ENCODE measurements around the gene ZNF48. TPM values are rescaled to one million over a fixed set of nuclear protein-coding genes. Genes with fewer than 3 reads are reported as not detected.

The ZNF48 gene
- total RNA-seq, 1 donor: 10.9 TPM

DNA sequence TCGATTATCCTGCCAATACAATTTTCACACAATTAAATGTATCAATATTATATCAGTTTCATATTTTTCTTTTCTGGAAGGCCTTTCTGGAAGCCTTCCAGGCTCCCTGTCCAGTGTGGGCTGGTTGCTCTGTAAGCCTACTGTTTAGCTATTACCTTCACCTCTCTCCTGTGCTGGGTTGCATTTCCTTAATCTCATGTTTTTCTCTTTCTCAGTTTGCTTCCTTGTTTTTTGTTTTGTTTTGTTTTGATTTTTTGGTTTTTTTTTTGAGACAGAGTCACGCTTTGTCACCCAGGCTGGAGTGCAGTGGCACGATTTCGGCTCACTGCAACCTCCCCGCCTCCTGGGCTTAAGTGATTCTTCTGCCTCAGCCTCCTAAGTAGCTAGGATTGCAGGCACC, 43.6 kb downstream of the ZNF48 start:
- Histone ChIP-seq H3K27me3 (ENCODE audit: insufficient read depth, low read length) (no peaks in the 10 kb centered on the region), H2AFZ (ENCODE audit: low read length) (no peak overlapping the region), H3K9me3 (ENCODE audit: low read depth, low read length) (no peaks in the 10 kb centered on the region), H3K4me1 (ENCODE audit: insufficient read depth, low read length) (no peaks in the 10 kb centered on the region), H4K20me1 (ENCODE audit: insufficient read depth, low read length) (no peaks in the 10 kb centered on the region), H3K4me3 (ENCODE audit: insufficient read depth, low read length) (no peak overlapping the region), H3K4me2 (ENCODE audit: insufficient read depth, low read length) (no peak overlapping the region), H3K79me2 (ENCODE audit: insufficient read depth, low read length) (no peaks in the 10 kb centered on the region), H3K27ac (ENCODE audit: low read depth, low read length) (no peak overlapping the region), H3K36me3 (ENCODE audit: insufficient read depth, low read length) (peaks cover 4% of the 10 kb centered on the region)
- DNase-seq (ENCODE audit: insufficient read length, low spot score, missing footprints): no peak
- TF ChIP-seq, protein P1, sequence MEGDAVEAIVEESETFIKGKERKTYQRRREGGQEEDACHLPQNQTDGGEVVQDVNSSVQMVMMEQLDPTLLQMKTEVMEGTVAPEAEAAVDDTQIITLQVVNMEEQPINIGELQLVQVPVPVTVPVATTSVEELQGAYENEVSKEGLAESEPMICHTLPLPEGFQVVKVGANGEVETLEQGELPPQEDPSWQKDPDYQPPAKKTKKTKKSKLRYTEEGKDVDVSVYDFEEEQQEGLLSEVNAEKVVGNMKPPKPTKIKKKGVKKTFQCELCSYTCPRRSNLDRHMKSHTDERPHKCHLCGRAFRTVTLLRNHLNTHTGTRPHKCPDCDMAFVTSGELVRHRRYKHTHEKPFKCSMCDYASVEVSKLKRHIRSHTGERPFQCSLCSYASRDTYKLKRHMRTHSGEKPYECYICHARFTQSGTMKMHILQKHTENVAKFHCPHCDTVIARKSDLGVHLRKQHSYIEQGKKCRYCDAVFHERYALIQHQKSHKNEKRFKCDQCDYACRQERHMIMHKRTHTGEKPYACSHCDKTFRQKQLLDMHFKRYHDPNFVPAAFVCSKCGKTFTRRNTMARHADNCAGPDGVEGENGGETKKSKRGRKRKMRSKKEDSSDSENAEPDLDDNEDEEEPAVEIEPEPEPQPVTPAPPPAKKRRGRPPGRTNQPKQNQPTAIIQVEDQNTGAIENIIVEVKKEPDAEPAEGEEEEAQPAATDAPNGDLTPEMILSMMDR (IDR thresholded peaks at IDR 0.05; ENCODE audit: extremely low read depth, low read depth, low read length): no peak

DNA sequence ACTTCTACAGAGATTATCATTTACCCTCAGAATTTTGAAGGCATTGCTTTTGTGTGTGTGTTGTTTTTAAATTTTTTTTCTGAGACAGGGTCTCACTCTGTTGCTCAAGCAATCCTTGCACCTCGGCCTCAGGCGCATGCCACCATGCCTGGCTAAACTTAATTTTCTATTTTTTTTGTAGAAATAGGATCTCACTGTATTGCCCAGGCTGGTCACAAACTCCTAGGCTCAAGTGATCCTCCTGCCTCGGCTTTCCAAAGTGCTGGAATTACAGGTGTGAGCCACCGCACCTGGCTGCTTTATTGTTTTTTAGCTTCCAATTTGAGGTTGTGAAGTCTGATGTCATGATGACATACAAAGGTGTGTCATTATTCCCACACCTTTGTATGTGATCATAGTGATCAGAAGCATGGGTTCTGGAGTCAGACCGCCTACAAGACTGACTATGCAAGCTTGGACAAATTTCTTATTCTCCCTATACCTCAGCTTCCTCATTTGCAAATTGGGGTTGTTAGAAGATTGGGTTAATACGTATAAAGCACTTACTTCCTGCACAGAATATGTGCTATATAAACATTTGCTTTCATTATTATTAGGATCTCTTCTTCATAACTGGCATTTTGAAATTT, 44.6 kb downstream of the ZNF48 start:
- H3K27me3 ChIP-seq (ENCODE audit: insufficient read depth, low read length): no peaks in the 10 kb centered on the region
- no peaks in the 10 kb centered on the region for H3K9me3 ChIP-seq (ENCODE audit: low read depth, low read length)
- peaks cover 9% of the 10 kb centered on the region for H3K79me2 ChIP-seq (ENCODE audit: insufficient read depth, low read length)
- TF ChIP-seq, protein P1 (IDR thresholded peaks at IDR 0.05; ENCODE audit: extremely low read depth, low read depth, low read length): no peak
- peaks cover 8% of the 10 kb centered on the region for H4K20me1 ChIP-seq (ENCODE audit: insufficient read depth, low read length)
- H2AFZ ChIP-seq (ENCODE audit: low read length): no peak overlapping the region
- no peak for DNase-seq (ENCODE audit: insufficient read length, low spot score, missing footprints)
- no peak overlapping the region for H3K4me2 ChIP-seq (ENCODE audit: insufficient read depth, low read length)
- no peak overlapping the region for H3K27ac ChIP-seq (ENCODE audit: low read depth, low read length)
- no peak overlapping the region for H3K4me3 ChIP-seq (ENCODE audit: insufficient read depth, low read length)
- H3K4me1 ChIP-seq (ENCODE audit: insufficient read depth, low read length): peaks cover 6% of the 10 kb centered on the region
- peaks cover 12% of the 10 kb centered on the region for H3K36me3 ChIP-seq (ENCODE audit: insufficient read depth, low read length)

DNA sequence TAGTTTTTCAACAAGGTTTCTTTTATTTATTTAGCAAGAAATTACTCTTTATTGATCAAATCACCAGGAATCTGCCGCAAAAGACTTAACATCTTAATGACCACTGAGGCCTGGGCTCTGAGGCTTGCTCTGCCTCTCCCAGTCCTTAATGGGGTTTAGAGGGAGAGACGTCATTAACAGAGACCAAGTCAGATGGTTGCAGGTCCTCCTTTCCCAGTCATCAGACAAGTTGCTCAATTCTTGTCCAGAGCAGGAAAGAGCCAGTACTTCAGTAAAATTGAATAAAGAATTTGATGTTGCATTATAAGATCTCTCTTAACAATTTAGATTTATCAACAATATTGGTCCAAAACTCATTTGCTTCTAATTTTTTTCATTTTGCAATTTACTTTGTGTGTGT, 48.4 kb downstream of the ZNF48 start:
- Histone ChIP-seq H3K27me3 (ENCODE audit: insufficient read depth, low read length) (no peaks in the 10 kb centered on the region), H3K9me3 (ENCODE audit: low read depth, low read length) (no peaks in the 10 kb centered on the region), H3K4me1 (ENCODE audit: insufficient read depth, low read length) (peaks cover 14% of the 10 kb centered on the region), H4K20me1 (ENCODE audit: insufficient read depth, low read length) (peaks cover 10% of the 10 kb centered on the region), H2AFZ (ENCODE audit: low read length) (no peak overlapping the region), H3K79me2 (ENCODE audit: insufficient read depth, low read length) (peaks cover 16% of the 10 kb centered on the region), H3K4me3 (ENCODE audit: insufficient read depth, low read length) (no peak overlapping the region), H3K27ac (ENCODE audit: low read depth, low read length) (no peak overlapping the region), H3K36me3 (ENCODE audit: insufficient read depth, low read length) (peaks cover 12% of the 10 kb centered on the region), H3K4me2 (ENCODE audit: insufficient read depth, low read length) (no peak overlapping the region)
- TF ChIP-seq, protein P1 (IDR thresholded peaks at IDR 0.05; ENCODE audit: extremely low read depth, low read depth, low read length): no peak
- no peak for DNase-seq (ENCODE audit: insufficient read length, low spot score, missing footprints)

DNA sequence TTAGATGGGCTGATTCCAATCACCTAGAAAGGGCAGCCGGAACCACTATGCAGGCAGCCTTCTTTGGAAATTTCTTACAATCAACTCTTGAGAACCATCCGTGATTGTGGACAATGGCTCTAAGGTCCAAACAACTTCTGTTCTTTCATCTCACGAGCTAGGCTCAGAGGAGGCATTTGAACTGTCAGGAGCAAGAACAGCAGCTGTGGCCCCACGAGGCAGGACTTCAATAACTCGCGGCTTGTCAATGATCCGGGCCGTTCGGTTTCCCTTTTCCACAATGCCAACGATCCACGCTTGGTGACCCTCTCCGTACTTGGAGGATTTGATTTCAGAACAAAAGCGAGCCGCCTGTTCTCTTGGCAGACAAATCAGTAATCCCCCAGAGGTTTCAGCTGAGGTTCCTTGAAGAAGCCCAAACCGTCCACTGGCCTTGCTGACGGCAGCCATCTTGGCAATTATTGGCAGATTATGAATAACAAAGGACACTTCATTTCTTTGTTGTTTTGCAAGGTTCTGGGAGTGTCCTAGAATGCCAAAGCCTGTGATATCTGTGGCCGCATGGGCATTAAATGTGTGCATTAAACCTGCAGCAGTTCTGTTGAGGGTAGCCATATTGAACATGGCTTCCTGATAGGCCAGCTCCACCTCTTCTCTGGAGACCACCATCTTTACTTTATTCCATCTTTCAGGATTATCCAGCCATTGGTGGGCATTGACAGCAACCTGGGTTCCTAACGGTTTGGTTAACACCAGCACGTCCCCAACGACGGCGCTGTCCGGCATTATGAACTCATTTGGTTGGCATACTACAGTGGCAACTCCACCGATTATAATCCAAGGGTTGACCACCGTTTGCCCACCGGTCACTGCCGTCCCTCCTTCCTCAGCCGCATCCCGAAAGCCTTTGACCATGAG, 49.3 kb downstream of the ZNF48 start:
- H3K36me3 ChIP-seq (ENCODE audit: insufficient read depth, low read length): peaks cover 12% of the 10 kb centered on the region
- H3K27me3 ChIP-seq (ENCODE audit: insufficient read depth, low read length): no peaks in the 10 kb centered on the region
- H3K9me3 ChIP-seq (ENCODE audit: low read depth, low read length): no peaks in the 10 kb centered on the region
- peaks cover 10% of the 10 kb centered on the region for H4K20me1 ChIP-seq (ENCODE audit: insufficient read depth, low read length)
- H3K4me2 ChIP-seq (ENCODE audit: insufficient read depth, low read length): peak overlapping the region; percentile 87
- DNase-seq (ENCODE audit: insufficient read length, low spot score, missing footprints): no peak
- peak overlapping the region; percentile 94 for H3K27ac ChIP-seq (ENCODE audit: low read depth, low read length)
- H2AFZ ChIP-seq (ENCODE audit: low read length): peak overlapping the region; percentile 93
- peaks cover 16% of the 10 kb centered on the region for H3K79me2 ChIP-seq (ENCODE audit: insufficient read depth, low read length)
- TF ChIP-seq, protein P1 (IDR thresholded peaks at IDR 0.05; ENCODE audit: extremely low read depth, low read depth, low read length): no peak
- peaks cover 14% of the 10 kb centered on the region for H3K4me1 ChIP-seq (ENCODE audit: insufficient read depth, low read length)
- peak overlapping the region; percentile 92 for H3K4me3 ChIP-seq (ENCODE audit: insufficient read depth, low read length)

All from osteoblast (primary cell).